Measurements from ENCODE around the gene ARSG.
"Not testable (repeated sequence)": the region's sequence is repeated elsewhere in the genome, so short reads cannot be mapped to it uniquely, and the experiment has no call there.

The ARSG gene

DNA sequence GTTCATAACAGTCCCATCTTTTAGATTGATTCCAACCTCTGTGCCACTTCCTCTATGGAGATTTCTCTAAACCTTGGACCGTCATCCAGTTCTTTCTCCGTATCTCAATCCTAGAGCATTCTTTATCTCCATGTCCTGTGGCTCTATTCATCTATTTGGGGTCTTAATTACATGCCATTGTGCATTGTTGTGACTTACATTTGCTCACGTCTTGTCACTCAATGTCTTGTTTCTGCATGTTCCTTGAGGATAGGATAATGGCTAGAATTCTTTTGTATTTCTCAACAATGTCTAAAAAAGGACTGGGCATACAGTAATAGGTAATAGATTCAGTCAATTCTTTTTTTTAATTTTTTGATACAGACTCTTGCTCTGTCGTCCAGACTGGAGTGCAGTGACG is 50.2 kb downstream of the ARSG start:
- DNase-seq = no peak

DNA sequence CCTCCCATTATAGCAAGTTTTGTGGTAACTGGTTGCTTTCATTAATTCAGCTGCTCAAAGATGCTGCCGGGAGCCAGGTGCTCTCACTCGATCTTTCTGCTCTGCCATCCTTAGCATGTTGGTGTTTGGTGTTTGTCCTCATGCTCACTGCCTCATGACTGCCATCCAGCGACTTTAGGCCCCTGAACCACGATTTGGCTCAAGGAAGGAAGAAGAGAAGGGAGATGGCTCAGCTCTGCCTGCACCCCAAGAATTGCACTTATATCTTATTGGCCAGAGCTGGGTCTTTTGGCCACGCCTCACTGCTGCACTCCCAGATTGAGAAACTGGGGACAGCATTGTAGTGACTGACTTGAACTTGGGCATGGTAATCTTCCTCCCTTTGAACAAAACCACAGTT is 52.7 kb downstream of the ARSG start:
- no peak for DNase-seq

DNA sequence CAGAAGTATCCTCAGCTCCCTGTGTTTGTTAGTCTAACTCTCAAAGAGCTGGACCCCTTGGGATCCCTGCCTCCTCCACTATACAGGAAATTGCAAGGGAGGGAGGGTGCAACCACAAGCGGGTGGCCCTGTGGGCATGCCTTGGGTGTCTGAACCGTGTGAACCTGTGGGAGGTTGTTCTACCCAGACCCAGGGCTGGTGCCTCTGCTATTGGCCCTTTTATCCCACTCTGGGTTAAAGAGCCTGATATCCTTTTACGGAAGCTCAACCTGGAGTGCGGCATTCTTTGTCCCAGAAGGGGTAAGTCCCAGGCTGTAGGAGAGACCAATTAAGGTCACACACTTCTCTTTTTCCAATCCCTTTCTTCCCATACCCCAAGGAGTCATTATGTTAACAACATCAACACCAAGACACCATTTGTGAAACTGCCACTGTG is 53.4 kb downstream of the ARSG start:
- no peak for DNase-seq

DNA sequence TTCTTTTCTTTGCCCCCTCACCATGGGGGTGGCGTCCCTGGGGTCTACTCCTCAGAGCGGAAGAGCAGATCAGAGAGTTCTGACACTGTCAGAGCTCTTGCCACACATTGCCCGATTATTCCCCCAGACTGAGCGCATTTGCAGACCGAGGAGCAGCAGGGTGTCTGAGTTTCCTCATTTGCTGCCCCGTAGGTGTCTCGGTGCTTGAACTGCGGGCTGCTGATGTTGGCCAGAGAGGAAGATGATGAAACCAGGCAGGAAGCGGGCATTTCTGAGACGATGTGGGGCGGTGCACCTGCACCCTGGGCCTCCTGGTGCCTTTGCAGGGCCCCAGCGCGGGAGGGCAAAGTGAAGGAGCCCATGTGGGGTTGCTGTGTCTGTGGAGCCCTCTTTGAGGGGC is 55.2 kb downstream of the ARSG start:
- no peak for DNase-seq

DNA sequence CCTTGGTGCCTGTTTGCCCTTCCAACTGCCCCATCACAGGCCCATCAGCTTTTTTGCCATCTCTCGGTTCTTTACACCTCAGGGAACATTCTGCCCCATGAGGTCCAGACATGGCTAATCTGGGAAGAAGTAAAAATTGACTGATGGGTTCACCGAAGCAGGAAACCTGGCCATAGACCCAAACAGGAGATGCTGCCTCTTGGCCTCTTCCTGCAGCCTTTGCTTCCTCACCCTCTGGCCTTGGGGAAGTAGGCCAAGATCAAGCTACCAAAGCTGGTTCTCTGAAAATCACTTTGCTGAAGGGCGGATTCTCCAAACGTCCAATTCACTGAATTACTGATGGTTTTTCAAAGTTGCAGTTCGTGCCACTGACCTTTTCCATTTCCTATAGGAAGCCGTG is 56.1 kb downstream of the ARSG start:
- DNase-seq = no peak

DNA sequence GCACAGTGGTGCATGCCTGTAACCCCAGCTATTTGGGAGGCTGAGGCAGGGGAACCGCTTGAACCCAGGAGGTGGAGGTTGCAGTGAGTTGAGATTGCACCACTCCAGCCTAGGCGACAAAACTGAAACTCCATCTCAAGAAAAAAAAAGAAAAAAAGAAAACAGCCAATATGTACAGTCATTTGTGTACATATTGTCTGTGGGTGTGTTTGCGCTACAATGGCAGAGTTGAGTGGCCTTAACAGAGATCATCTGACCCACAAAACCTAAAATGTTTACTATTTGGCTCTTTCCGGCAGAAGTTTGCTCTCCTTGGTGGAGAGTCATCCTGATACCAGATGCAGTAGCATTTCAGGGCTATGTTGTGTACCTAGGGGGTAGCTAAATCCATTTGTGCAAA is 57.9 kb downstream of the ARSG start:
- DNase-seq = no peak

DNA sequence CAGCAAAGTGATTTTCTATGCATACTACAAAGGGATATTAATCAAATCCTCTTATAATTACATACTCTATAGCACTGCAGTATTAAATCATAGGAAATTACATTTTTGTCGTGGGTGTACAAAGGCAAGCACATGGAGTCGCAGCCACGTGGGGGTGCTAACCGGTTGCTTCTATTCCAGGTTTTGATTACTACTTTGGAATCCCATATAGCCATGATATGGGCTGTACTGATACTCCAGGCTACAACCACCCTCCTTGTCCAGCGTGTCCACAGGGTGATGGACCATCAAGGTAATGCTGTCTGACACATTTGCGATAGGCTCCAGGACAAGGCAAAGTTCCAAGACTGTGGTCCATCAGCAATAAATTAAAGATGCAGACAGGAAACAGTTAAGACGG is 60.1 kb downstream of the ARSG start:
- no peak for DNase-seq

DNA sequence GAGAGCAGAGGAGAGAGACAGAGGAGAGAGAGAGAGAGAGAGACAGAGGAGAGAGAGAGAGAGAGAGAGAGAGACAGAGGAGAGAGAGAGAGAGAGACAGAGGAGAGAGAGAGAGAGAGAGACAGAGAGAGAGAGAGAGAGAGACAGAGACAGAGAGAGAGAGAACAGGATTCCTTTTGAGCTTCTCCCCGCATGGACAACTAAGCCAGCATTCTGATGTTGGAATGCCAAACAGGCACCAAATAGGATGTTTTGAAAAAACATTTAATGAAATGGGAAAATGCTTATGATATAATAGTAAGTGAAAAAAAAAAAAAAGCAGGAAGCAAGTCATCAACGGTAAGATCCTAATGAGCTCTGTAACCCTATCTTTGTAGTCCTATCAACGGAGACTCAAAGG is 60.7 kb downstream of the ARSG start:
- no peak for DNase-seq

DNA sequence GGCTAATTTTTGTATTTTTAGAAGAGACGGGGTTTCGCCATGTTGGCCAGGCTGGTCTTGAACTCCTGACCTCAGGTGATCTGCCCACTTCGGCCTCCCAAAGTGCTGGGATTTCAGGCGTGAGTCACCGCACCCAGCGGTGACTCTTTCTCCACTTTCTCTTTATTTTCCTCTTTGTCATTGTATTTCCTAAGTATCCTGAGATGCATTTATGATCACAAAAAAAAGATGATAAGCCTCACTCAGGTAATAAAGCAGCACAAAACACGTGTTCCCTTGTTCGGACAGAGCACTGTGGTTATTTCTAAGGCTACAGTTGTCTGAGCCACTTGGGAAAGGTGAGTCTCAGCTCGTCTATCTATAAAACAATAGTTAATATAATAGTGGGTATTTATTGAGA is 61.4 kb downstream of the ARSG start:
- DNase-seq = not testable (repeated sequence)

DNA sequence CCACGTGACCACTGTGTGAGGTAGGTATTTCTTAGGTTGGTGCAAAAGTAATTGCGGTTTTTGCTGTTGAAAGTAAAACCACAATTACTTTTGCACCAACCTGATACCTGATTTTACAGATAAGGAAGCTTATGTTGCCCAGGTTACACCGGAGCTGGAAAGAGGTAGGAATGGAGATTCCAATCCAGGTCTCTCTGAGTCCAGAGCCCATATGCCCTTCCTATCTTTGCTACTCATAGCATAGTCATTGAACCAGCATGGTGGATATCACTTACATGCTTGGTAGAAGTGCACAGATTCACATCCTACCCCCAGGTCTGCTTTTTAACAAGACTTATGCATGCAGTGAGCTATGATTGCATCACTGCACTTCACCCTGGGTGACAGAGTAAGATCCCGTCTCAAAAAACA is 61.8 kb downstream of the ARSG start:
- no peak for DNase-seq

DNA sequence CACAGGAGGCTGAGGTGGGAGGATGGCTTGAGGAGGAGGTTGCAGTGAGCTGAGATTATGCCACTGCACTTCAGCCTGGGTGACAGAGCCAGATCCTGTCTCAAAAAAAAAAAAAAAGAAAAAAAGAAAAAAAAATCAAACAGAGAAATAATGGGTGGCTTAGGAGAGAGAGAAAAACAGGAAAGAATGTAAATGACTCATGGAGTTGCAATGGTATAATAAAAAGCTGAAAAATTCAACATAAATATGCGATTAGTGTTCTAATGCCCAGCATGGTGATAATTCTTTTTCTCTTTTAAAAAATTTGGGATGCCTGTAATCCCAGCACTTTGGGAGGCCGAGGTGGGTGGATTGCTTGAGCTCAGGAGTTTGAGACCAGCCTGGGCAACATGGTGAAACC is 63.0 kb downstream of the ARSG start:
- DNase-seq = not testable (repeated sequence)

DNA sequence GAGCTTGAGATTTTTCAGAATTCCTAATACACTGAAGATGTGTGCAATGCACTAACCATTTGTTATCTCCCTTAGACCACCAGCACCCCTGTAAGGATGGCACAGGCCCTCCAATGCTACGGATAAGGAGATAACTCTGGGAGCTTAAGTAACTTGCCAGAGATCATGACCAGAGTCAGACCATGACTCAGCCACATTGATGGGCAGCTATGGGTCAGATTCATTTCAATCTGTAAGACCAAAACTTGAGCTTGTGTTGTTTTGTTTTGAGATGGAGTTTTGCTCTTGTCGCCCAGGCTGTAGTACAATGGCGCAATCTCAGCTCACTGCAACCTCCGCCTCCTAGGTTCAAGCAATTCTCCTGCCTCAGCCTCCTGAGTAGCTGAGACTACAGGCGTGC is 63.8 kb downstream of the ARSG start:
- DNase-seq = not testable (repeated sequence)

DNA sequence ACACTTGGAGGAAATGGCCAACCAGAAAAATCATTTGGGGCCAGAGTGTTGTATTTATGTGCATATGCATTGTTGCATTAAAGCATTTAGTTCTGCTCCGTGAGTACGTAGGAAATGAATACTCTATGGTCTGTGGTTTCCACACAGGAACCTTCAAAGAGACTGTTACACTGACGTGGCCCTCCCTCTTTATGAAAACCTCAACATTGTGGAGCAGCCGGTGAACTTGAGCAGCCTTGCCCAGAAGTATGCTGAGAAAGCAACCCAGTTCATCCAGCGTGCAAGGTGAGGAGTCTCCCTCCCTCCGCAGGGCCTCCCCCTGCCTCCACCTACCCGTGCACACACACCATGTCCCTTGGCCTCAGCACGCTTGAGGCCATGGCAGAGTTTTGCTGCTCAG is 65.2 kb downstream of the ARSG start:
- no peak for DNase-seq

DNA sequence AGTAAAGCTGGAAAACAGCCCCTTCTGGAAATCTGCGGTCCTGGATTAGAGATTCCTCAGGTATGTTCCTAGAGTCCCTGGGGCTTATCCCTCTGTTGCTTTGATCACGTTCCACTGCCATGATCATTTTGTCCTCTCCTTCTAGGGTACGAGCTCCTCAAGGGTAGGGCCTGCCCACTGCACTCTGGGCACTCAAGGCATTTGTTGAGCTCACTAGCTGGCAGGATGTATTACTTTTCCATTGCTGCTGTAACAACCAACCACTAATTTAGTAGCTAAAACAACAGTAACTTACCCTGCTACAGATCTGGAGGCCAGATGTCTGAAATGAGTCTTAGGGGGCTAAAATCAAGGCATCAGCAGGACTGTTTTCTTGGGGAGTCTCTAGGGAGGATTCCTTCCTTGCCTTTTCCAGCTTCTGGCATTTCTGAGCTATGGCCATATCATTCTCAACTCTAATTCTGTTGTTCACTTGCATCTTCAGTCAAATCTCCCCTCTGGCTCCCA is 65.7 kb downstream of the ARSG start:
- DNase-seq = no peak

DNA sequence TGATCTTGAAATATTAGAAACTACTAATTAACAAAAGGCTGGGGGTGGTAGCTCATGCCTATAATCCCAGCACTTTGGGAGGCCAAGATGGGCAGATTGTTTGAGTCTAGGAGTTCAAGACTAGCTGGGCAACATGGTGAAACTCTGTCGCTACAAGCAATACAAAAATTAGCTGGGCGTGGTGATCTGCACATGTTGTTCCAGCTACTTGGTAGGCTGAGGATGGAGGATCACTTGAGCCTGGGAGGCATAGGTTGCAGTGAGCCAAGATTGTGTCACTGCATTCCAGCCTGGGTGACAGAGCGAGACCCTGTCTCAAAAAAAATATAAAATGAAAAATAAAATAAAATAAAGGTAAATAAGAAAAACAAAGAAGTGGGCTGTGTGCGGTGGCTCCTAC is 66.6 kb downstream of the ARSG start:
- no peak for DNase-seq

DNA sequence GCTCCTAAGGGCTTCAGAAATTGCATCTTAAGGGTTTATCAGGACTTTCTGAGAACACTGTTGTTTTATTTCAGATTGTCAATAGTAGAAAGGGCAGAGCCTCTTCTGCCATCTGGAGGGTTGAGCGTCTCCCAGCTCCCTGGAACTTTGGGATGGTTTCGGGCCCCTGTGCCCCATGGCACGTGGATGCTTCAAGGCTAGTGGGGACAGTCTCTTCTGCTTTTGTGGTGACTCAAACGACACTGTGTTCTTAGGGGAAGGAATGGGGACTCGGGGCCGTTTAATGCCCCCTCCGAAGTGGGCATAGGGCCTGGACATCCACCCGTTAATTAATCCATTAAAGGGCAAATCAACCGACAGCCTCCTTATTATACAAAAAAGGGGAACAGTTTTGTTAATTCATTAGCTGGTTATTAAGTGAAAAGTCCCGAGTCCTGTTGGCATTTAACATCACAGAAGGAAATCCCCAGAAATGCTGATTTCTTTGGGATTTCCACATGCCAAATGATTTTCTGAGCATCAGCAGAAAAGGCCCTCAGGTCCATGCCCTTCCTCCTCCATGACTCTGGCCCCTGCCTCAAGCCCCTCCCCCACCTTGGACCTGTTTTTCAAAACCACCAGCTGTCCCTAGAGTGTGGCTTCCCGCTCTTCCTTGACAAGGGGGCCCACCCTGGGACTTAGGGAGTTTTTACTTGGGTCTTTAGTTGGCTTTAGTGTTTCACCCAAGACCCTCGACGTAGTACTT is 68.7 kb downstream of the ARSG start:
- DNase-seq = no peak

DNA sequence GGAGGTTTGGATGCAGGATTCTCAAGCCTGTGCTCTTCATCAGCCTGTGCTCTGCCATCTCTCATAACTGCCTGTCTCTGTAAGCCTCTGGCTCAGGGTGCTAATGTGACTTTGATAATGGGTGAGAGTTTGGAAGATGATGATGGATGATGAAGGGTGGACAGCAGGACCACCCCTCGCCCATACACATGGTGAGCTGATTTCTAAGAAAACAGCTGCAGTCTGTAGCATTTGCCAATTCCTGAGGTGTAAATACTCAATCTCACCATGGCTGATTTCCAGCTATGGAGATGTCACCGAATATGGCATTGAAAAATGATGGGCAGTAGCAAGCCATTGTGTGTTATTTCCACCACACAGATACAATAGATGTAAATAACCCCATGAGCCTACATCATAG is 74.2 kb downstream of the ARSG start:
- no peak for DNase-seq

DNA sequence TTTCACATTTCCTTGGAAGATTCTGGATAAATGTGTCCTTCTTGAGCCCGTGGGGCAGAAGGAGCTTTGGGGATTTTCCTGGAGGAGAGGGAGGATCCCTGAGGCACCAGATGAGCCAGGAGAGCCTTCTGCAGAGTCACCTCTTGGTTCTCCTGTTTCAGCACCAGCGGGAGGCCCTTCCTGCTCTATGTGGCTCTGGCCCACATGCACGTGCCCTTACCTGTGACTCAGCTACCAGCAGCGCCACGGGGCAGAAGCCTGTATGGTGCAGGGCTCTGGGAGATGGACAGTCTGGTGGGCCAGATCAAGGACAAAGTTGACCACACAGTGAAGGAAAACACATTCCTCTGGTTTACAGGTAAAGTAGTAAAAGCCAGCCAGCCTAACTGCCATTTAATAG is 77.1 kb downstream of the ARSG start:
- DNase-seq = no peak

DNA sequence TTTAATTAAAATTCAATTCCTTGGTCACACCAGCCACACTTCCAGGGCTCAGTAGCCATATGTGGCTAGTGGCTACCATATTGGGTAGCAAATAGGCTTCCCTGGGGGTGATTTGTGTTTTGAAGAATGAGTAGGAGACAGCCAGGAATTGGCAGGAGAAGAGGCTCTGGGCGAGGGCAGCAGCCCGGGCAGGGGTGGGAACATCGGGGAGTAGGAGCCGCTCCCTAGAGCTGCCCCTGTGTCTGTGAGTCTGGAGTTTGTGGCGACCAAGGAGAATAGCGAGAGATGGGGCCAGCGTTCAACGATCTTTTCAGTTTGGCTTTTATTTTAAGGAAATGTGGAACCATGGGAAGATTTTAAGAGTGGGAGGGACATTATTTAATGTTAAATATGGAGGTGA is 84.3 kb downstream of the ARSG start:
- no peak for DNase-seq

DNA sequence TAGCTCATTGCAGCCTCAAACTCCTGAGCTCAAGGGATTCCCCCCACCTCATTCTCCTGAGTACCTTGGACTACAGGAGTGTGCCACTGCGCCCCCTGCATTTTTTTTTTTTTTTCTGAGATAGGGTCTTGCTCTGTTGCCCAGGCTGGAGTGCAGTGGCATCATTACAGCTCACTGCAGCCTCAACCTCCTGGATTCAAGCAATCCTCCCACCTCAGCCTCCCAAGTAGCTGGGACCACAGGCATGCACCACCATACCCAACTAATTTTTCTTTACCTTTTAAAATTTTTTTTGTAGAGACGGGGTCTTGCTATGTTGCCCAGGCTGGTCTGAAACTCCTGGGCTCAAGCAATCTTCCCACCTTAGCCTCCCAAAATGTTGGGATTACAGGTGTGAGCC is 84.9 kb downstream of the ARSG start:
- DNase-seq = not testable (repeated sequence)

DNA sequence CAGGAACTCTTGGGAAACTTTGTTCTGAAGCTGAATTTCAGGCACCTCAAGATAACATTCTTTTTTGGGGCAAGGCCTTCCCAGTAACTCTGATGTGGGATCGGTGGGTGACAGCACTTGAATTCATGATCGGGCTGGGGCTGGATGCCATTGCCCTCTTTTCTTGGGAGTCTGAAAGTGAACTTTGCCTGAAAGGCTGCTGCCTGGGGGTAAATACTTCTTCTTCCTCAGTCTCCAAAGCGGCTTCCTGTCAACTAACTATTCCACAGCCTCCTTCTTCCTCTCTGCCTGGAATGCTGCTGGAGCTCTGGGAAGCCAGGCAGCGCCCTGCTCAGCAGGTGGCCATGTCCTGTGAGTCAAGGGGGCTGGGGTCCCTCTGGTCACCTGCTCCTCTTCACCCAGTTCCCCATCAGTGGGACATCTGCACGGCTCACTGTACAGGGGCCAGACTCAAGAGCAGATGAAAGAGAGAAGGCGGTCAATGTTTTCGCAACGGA is 86.5 kb downstream of the ARSG start:
- DNase-seq = no peak

DNA sequence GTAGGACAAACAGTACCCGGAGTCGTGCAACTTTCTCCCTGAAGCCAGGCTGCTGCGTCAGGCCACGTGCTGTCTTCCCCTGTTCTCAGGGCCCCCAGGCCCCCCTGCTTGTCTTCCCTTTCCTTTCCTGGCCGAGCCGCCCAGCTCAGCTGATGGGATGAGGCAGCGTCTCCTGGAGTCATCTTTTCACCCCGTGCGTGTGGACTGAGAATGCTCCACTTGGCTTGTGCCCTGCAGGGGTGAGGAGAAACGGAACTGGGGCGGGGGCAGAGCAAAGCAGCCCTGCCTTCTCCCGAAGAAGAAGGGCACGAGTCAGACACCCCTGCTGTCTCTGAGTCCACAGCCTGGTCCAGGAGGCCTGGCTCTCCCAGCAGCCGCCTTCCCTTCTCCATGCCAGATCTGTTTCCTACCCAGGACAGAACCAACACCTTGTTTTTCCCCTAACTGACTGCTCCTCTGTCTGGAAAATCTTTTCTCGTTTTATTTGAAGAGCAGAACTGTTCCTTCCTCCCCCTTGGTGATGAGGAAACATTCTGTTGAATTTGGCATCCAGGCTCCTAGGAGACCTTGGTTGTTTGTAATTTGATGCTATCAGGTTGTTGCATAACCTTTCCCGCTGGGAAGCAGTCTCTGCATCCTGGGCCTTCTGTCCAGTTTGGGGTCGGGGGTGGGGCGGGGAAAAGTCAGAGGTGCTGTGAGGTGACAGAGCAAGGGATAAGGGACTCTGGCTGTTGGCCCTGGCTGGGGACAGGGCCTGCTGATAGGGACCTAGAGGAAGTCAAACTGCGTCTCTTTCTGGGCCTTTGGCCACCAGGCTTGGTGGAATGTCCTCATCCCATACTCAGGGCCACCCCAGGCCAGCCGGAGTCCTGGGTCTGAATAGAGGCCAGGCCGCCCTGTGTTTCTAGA is 87.2 kb downstream of the ARSG start:
- DNase-seq = no peak

DNA sequence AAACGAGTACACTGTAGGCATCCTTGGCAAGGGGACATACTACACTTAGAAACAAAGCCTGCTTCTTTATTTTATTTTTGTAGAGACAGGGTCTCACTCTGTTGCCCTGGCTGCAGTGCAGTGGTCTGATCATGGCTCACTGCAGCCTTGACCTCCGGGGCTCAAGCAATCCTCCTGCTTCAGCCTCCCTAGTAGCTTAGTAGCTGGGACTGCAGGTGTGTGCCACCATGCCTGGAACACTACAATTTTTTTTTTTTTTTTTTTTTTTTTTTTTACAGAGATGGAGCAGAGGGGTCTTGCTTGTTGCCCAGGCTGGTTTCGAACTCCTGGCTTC is 87.8 kb downstream of the ARSG start:
- no peak for DNase-seq
